Trophoblast cell (in vitro differentiated cells and primary cell): ENCODE results near the gene NFIB.

Experiments
- DNase-seq, 2 donors: peaks; one replicate each; pipeline ENCODE4 v3.0.0-alpha.2; 2016
- H2AFZ ChIP-seq: 2 replicates; pipeline ENCODE4 v1.6.1; 2013; ENCODE audit warnings: low read length, moderate library complexity, mild to moderate bottlenecking; ENCODE audit not compliant: insufficient read depth, poor library complexity
- H2AK5ac ChIP-seq: 2 replicates; pipeline ENCODE4 v1.6.1; 2013; ENCODE audit warnings: mild to moderate bottlenecking, low read length
- H2BK120ac ChIP-seq: 2 replicates; pipeline ENCODE4 v1.6.1; 2013; ENCODE audit warnings: low read length, mild to moderate bottlenecking, moderate library complexity; ENCODE audit not compliant: insufficient read depth, poor library complexity
- H2BK12ac ChIP-seq: 2 replicates; pipeline ENCODE4 v1.6.1; 2013; ENCODE audit warnings: mild to moderate bottlenecking, low read length, moderate library complexity
- H2BK5ac ChIP-seq: 2 replicates; pipeline ENCODE4 v1.6.1; 2013; ENCODE audit warnings: low read length, low read depth, moderate library complexity, mild to moderate bottlenecking; ENCODE audit not compliant: poor library complexity
- H3K14ac ChIP-seq: 2 replicates; pipeline ENCODE4 v1.6.1; 2013; ENCODE audit warnings: mild to moderate bottlenecking, low read length
- H3K18ac ChIP-seq: 2 replicates; pipeline ENCODE4 v1.6.1; 2013; ENCODE audit warnings: mild to moderate bottlenecking, low read length
- H3K23ac ChIP-seq: 2 replicates; pipeline ENCODE4 v1.6.1; 2013; ENCODE audit warnings: low read length
- H3K27ac ChIP-seq: 2 replicates; pipeline ENCODE4 v1.5.1; 2013; ENCODE audit warnings: low read depth, mild to moderate bottlenecking, inconsistent platforms, low read length, moderate library complexity
- H3K27me3 ChIP-seq: 2 replicates; pipeline ENCODE4 v1.6.1; 2013; ENCODE audit warnings: inconsistent platforms, mild to moderate bottlenecking, low read length, moderate library complexity; ENCODE audit not compliant: insufficient read depth
- H3K36me3 ChIP-seq, 2 experiments: 1 replicate in 1 of 2; 2 replicates in 1 of 2; pipeline ENCODE4 v1.6.1; 2013; ENCODE audit warnings: low read length in 2 of 2, mild to moderate bottlenecking in 2 of 2, moderate library complexity in 1 of 2; ENCODE audit not compliant: insufficient read depth in 2 of 2, control insufficient read depth in 1 of 2
- H3K4ac ChIP-seq: 2 replicates; pipeline ENCODE4 v1.6.1; 2013; ENCODE audit warnings: low read depth, mild to moderate bottlenecking, low read length, moderate library complexity
- H3K4me1 ChIP-seq, 2 experiments: 1 replicate in 1 of 2; 2 replicates in 1 of 2; pipeline ENCODE4 v1.6.1; 2013; ENCODE audit warnings: low read length in 2 of 2, mild to moderate bottlenecking in 2 of 2, moderate library complexity in 1 of 2; ENCODE audit not compliant: insufficient read depth in 2 of 2, control insufficient read depth in 1 of 2
- H3K4me2 ChIP-seq: 2 replicates; pipeline ENCODE4 v1.6.1; 2013; ENCODE audit warnings: inconsistent platforms, mild to moderate bottlenecking, low read length, moderate library complexity
- H3K4me3 ChIP-seq: 2 replicates; pipeline ENCODE4 v1.5.1; 2013; ENCODE audit warnings: mild to moderate bottlenecking, low read depth, low read length, inconsistent platforms
- H3K79me1 ChIP-seq: one replicate; pipeline ENCODE4 v1.6.1; 2013; ENCODE audit warnings: low read length
- H3K79me2 ChIP-seq: 2 replicates; pipeline ENCODE4 v1.6.1; 2013; ENCODE audit warnings: low read length, mild to moderate bottlenecking; ENCODE audit not compliant: control insufficient read depth, insufficient read depth, poor library complexity
- H3K9ac ChIP-seq: 2 replicates; pipeline ENCODE4 v1.6.1; 2013; ENCODE audit warnings: mild to moderate bottlenecking, low read length
- H3K9me3 ChIP-seq: 2 replicates; pipeline ENCODE4 v1.6.1; 2013; ENCODE audit warnings: low read depth, mild to moderate bottlenecking, control low read depth, inconsistent platforms, low read length; ENCODE audit not compliant: insufficient read depth
- H4K12ac ChIP-seq: 2 replicates; pipeline ENCODE4 v1.6.1; 2013; ENCODE audit warnings: low read depth, mild to moderate bottlenecking, low read length, moderate library complexity
- H4K8ac ChIP-seq: 2 replicates; pipeline ENCODE4 v1.6.1; 2013; ENCODE audit warnings: low read depth, mild to moderate bottlenecking, low read length, moderate library complexity
- H4K91ac ChIP-seq: one replicate; pipeline ENCODE4 v1.6.1; 2013; ENCODE audit warnings: low read depth, mild to moderate bottlenecking, low read length, moderate library complexity
- WGBS: extraction: QIAGEN DNeasy Blood & Tissue Kit; methylation state at CpG from one replicate; pipeline ENCODE4 v1.1.7; 2013; ENCODE audit warnings: missing lambda C conversion rate; ENCODE audit not compliant: insufficient read length, insufficient coverage; ENCODE audit errors: extremely low coverage; 5-methylcytosine and 5-hydroxymethylcytosine counted together

NFIB gene

DNA sequence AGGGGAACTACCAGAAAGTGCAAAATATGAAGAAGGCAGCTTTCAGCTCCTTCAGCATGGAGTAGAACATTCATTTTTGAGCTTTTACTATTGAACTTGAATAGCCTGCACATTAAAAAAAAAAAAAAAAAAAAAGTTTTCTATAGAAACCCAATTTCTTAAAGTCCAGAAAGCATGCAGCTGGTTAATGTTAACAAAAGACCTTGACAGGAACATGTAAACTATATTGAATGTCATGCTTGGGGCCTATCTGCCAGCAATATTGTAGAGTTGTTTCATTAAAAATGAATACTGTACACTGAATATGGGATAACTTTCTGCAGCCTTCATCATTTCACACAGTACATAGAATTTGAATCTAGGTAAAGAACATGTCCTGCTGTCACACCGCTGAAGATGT is 230.6 kb downstream of the NFIB start:
- Histone ChIP-seq H2AFZ (no peak overlapping the region), H3K9me3 (no peaks in the 10 kb centered on the region), H2BK5ac (no peak overlapping the region), H3K4ac (no peak overlapping the region), H2AK5ac (no peak overlapping the region), H3K79me2 (no peaks in the 10 kb centered on the region), H3K27ac (no peak overlapping the region), H3K79me1 (no peaks in the 10 kb centered on the region), H3K18ac (no peak overlapping the region), H3K4me1 (no peaks in the 10 kb centered on the region), H3K14ac (no peak overlapping the region), H2BK120ac (no peak overlapping the region), H4K91ac (no peak overlapping the region), H3K27me3 (no peaks in the 10 kb centered on the region), H3K9ac (no peak overlapping the region), H3K4me3 (no peak overlapping the region), H3K23ac (no peak overlapping the region), H2BK12ac (no peak overlapping the region), H3K36me3 (no peaks in the 10 kb centered on the region), H4K12ac (no peak overlapping the region), H3K4me2 (no peak overlapping the region), H4K8ac (no peak overlapping the region)
- DNase-seq, result no peak
- no CpG with 5 or more reads among the region's 1 CpG for WGBS

DNA sequence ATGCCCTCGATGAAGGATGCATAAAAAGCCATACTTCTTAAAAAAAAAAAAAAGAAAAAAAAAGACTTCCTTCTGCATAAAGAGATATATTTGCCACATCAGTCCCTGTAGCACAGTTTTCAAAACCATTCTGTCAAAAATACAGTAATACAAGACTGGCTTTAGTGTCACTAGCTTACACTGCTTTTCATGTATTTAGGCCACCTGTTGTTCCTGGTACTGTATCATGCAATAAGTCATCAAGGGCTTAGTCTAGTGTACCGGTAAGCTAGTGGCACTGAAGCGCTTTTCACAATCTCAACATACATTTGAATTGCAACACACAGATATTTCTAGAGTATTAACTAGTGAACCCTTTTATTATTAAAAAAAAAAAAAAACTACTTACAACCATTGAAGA is 231.2 kb downstream of the NFIB start:
- Histone ChIP-seq H3K4me3 (no peak overlapping the region), H2AFZ (no peak overlapping the region), H3K18ac (no peak overlapping the region), H2BK5ac (no peak overlapping the region), H3K27me3 (no peaks in the 10 kb centered on the region), H3K4me1 (no peaks in the 10 kb centered on the region), H3K14ac (no peak overlapping the region), H3K27ac (no peak overlapping the region), H4K8ac (no peak overlapping the region), H4K12ac (no peak overlapping the region), H3K9me3 (no peaks in the 10 kb centered on the region), H3K79me2 (no peaks in the 10 kb centered on the region), H3K4me2 (no peak overlapping the region), H2AK5ac (no peak overlapping the region), H3K79me1 (no peaks in the 10 kb centered on the region), H4K91ac (no peak overlapping the region), H3K4ac (no peak overlapping the region), H2BK120ac (no peak overlapping the region), H2BK12ac (no peak overlapping the region), H3K23ac (no peak overlapping the region), H3K9ac (no peak overlapping the region), H3K36me3 (no peaks in the 10 kb centered on the region)
- WGBS, result no CpG with 5 or more reads among the region's 3 CpGs
- DNase-seq, result no peak

DNA sequence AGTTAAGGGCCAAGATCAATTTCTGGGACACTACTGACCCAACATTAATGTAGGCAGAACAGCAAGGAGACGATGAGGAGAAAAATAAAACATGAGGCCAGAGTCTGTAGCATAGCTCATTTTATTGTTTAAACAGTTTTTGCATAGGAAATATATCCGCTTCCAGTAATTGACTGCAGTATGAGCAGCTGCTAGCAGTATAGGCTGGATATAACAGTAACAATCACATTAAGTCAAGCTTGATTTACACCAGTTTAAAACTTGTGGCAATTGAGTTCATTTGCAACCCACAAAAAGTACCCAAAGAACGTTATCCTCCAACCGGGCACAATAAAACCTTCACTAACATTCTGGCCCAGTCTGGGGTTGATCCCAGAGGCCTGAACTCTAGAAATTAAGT is 232.2 kb downstream of the NFIB start:
- H3K9me3 ChIP-seq, result no peaks in the 10 kb centered on the region
- H3K27me3 ChIP-seq, result no peaks in the 10 kb centered on the region
- H3K23ac ChIP-seq, result no peak overlapping the region
- no peak overlapping the region for H2BK120ac ChIP-seq
- no peak overlapping the region for H3K4me2 ChIP-seq
- H2BK5ac ChIP-seq, result no peak overlapping the region
- no peak overlapping the region for H3K4me3 ChIP-seq
- H2BK12ac ChIP-seq, result no peak overlapping the region
- H3K18ac ChIP-seq, result no peak overlapping the region
- no peak overlapping the region for H4K91ac ChIP-seq
- no peaks in the 10 kb centered on the region for H3K79me2 ChIP-seq
- H4K12ac ChIP-seq, result no peak overlapping the region
- no peaks in the 10 kb centered on the region for H3K36me3 ChIP-seq
- whole genome bisulfite sequencing, result no CpG with 5 or more reads among the region's 4 CpGs
- no peaks in the 10 kb centered on the region for H3K4me1 ChIP-seq
- no peak overlapping the region for H3K27ac ChIP-seq
- H4K8ac ChIP-seq, result no peak overlapping the region
- DNase-seq, result no peak
- no peak overlapping the region for H3K14ac ChIP-seq
- no peak overlapping the region for H2AFZ ChIP-seq
- no peak overlapping the region for H3K4ac ChIP-seq
- H3K9ac ChIP-seq, result no peak overlapping the region
- H3K79me1 ChIP-seq, result no peaks in the 10 kb centered on the region
- H2AK5ac ChIP-seq, result no peak overlapping the region

DNA sequence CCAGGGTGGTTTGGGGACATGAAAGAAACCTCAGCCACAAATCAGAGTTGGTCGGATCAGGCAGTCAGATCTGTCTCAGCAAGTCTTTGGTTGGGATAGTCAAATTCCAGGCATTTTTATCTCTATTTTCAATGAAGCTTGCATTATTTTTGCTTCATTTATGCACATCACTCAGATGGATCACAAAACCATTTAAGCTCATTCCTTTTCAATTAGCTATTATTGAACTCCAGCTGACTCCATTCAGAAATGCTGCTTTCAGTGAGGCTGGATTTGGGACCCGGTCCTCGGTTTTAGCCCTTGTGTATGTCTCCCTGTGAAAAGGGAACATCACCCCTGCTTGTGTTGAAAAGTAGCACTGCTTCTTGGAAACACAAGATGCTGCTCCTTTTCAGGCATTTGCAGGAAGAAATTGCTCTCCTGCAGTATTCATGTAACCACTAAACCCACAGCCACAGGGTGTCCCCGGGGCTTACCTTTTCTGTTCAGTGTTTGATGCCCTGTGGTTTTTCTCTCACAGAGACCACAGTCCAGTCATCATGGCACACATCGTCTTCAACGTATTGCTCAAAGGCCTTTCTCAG is 232.9 kb downstream of the NFIB start:
- Histone ChIP-seq H3K23ac (no peak overlapping the region), H2BK5ac (no peak overlapping the region), H3K27me3 (no peaks in the 10 kb centered on the region), H3K27ac (no peak overlapping the region), H3K9me3 (no peaks in the 10 kb centered on the region), H3K4me1 (no peaks in the 10 kb centered on the region), H3K18ac (no peak overlapping the region), H3K4ac (no peak overlapping the region), H4K8ac (no peak overlapping the region), H2BK12ac (no peak overlapping the region), H3K36me3 (no peaks in the 10 kb centered on the region), H3K9ac (no peak overlapping the region), H3K79me2 (no peaks in the 10 kb centered on the region), H3K4me3 (no peak overlapping the region), H2AK5ac (no peak overlapping the region), H3K4me2 (no peak overlapping the region), H4K91ac (no peak overlapping the region), H3K79me1 (no peaks in the 10 kb centered on the region), H2AFZ (no peak overlapping the region), H3K14ac (no peak overlapping the region), H4K12ac (no peak overlapping the region), H2BK120ac (no peak overlapping the region)
- whole genome bisulfite sequencing, result no CpG with 5 or more reads among the region's 6 CpGs
- DNase-seq, result no peak
